Measurements from ENCODE around the gene ZBTB9.
A peak's percentile ranks its signal among the peaks of the same experiment; 100 is the strongest.
"Not testable (repeated sequence)": the region's sequence is repeated elsewhere in the genome, so short reads cannot be mapped to it uniquely, and the experiment has no call there.

The ZBTB9 gene

GRCh38 chr6:33483678-33484077, 29.3 kb downstream of the ZBTB9 start:
- TF ChIP-seq GATA1 (IDR thresholded peaks at IDR 0.05; ENCODE audit: low read depth, low read length) = no peak
- TF ChIP-seq POLR2A (IDR thresholded peaks at IDR 0.05; ENCODE audit: low read length) = no peak
- no peak for DNase-seq

- DNase-seq = not testable (repeated sequence)
Observed at GRCh38 chr6:33484673-33485262, 30.4 kb downstream of the ZBTB9 start.

GRCh38 chr6:33485680-33486079, 31.3 kb downstream of the ZBTB9 start:
- DNase-seq = not testable (repeated sequence)

GRCh38 chr6:33488339-33488738, 34.0 kb downstream of the ZBTB9 start:
- TF ChIP-seq POLR2A (IDR thresholded peaks at IDR 0.05; ENCODE audit: low read length) (no peak), GATA1 (IDR thresholded peaks at IDR 0.05; ENCODE audit: low read depth, low read length) (no peak)
- peak in 1 of 2 experiments; percentile 12 for DNase-seq

- no peak for TF ChIP-seq POLR2A (IDR thresholded peaks at IDR 0.05; ENCODE audit: low read length)
- TF ChIP-seq GATA1 (IDR thresholded peaks at IDR 0.05; ENCODE audit: low read depth, low read length) = no peak
- DNase-seq = no peak
Observed at GRCh38 chr6:33490198-33490597, 35.8 kb downstream of the ZBTB9 start.

- no peak for DNase-seq
- TF ChIP-seq GATA1 (IDR thresholded peaks at IDR 0.05; ENCODE audit: low read depth, low read length) (no peak), POLR2A (IDR thresholded peaks at IDR 0.05; ENCODE audit: low read length) (no peak)
Observed at GRCh38 chr6:33490621-33491020, 36.2 kb downstream of the ZBTB9 start.

GRCh38 chr6:33492093-33492492, 37.7 kb downstream of the ZBTB9 start:
- peak in 1 of 2 experiments; percentile 7 for DNase-seq
- TF ChIP-seq POLR2A (IDR thresholded peaks at IDR 0.05; ENCODE audit: low read length) = no peak

GRCh38 chr6:33497157-33497556, 42.8 kb downstream of the ZBTB9 start:
- TF ChIP-seq POLR2A (IDR thresholded peaks at IDR 0.05; ENCODE audit: low read length) = no peak
- TF ChIP-seq GATA1 (IDR thresholded peaks at IDR 0.05; ENCODE audit: low read depth, low read length) = no peak

GRCh38 chr6:33502486-33502885, 48.1 kb downstream of the ZBTB9 start:
- DNase-seq = no peak

More at GRCh38 chr6:33497157-33497556, 42.8 kb downstream of the ZBTB9 start:
- no peak for DNase-seq

GRCh38 chr6:33504486-33504885, 50.1 kb downstream of the ZBTB9 start:
- no peak for TF ChIP-seq GATA1 (IDR thresholded peaks at IDR 0.05; ENCODE audit: low read depth, low read length)
- no peak for TF ChIP-seq POLR2A (IDR thresholded peaks at IDR 0.05; ENCODE audit: low read length)
- no peak for DNase-seq

More at GRCh38 chr6:33502486-33502885, 48.1 kb downstream of the ZBTB9 start:
- TF ChIP-seq POLR2A (IDR thresholded peaks at IDR 0.05; ENCODE audit: low read length) (no peak), GATA1 (IDR thresholded peaks at IDR 0.05; ENCODE audit: low read depth, low read length) (no peak)

- TF ChIP-seq POLR2A (IDR thresholded peaks at IDR 0.05; ENCODE audit: low read length) = no peak
- no peak for TF ChIP-seq GATA1 (IDR thresholded peaks at IDR 0.05; ENCODE audit: low read depth, low read length)
- no peak for DNase-seq
Observed at GRCh38 chr6:33505548-33506370, 51.4 kb downstream of the ZBTB9 start.
